ENCODE results near the gene ANXA10. TPM values are rescaled to one million over a fixed set of nuclear protein-coding genes. Genes with fewer than 3 reads are reported as not detected.

ANXA10 gene
- total and polyA plus RNA-seq, 2 experiments from 2014 or later, result not detected

GRCh38 chr4:168208957-168209614 is 116.7 kb downstream of the ANXA10 start (continued):
- no peak for TF ChIP-seq JUNB (IDR thresholded peaks at IDR 0.05; ENCODE audit: unreplicated experiment)
- no peak for TF ChIP-seq EZH2 (IDR thresholded peaks at IDR 0.05; ENCODE audit: low read depth, unreplicated experiment)
- TF ChIP-seq ETS1 (IDR thresholded peaks at IDR 0.05), result no peak
- TF ChIP-seq POLR2AphosphoS5 (IDR thresholded peaks at IDR 0.05; ENCODE audit: low read depth), result no peak
- TF ChIP-seq NANOG (IDR thresholded peaks at IDR 0.05; ENCODE audit: borderline replicate concordance), result no peak

- Mint-ChIP-seq H3K4me3 (no peak overlapping the region), H3K27me3 (ENCODE audit: insufficient read depth, low read depth, poor library complexity) (peaks cover 3% of the 10 kb centered on the region), H3K4me1 (no peaks in the 10 kb centered on the region), H3K36me3 (ENCODE audit: low read depth) (peaks cover 4% of the 10 kb centered on the region; the same call in 1 of the 3 replicates), H3K9me3 (peaks cover 15% of the 10 kb centered on the region), H3K27ac (no peak overlapping the region)
- Histone ChIP-seq H3F3A (replicated peaks; ENCODE audit: low read depth) (no peaks in the 10 kb centered on the region), H3K27ac (ENCODE audit: low read depth) (no peak overlapping the region), H3K27me3 (ENCODE audit: insufficient read depth) (no peaks in the 10 kb centered on the region), H3K79me2 (replicated peaks; ENCODE audit: insufficient read depth) (no peaks in the 10 kb centered on the region), H4K20me1 (replicated peaks; ENCODE audit: insufficient read depth) (no peaks in the 10 kb centered on the region), H3K4me3 (no peak overlapping the region), H2AFZ (no peak overlapping the region), H3K9me2 (ENCODE audit: insufficient read depth) (peaks cover 3% of the 10 kb centered on the region; the same call in 1 of the 2 replicates), H3K4me2 (no peak overlapping the region), H3K4me1 (ENCODE audit: insufficient read depth) (no peaks in the 10 kb centered on the region), H3K36me3 (ENCODE audit: insufficient read depth) (no peaks in the 10 kb centered on the region)
- DNase-seq (ENCODE audit: low spot score) (no peak), ATAC-seq (no peak)
- TF ChIP-seq ZNF331 (CRISPR knock-in tag; IDR thresholded peaks at IDR 0.05; ENCODE audit: low read depth), result no peak
- TF ChIP-seq ZNF462 (CRISPR knock-in tag; IDR thresholded peaks at IDR 0.05), result no peak
- no peak for TF ChIP-seq STAT1 (IDR thresholded peaks at IDR 0.05; ENCODE audit: unreplicated experiment)
- no peak for TF ChIP-seq EZH2 (IDR thresholded peaks at IDR 0.05; ENCODE audit: low read depth, unreplicated experiment)
- no peak for TF ChIP-seq JUNB (IDR thresholded peaks at IDR 0.05; ENCODE audit: unreplicated experiment)
- TF ChIP-seq ETS1 (IDR thresholded peaks at IDR 0.05), result no peak
- no peak for TF ChIP-seq EZH2phosphoT487 (IDR thresholded peaks at IDR 0.05; ENCODE audit: unreplicated experiment)
- TF ChIP-seq ZNF114 (CRISPR knock-in tag; IDR thresholded peaks at IDR 0.05), result no peak
- no peak for TF ChIP-seq POLR2AphosphoS5 (IDR thresholded peaks at IDR 0.05; ENCODE audit: low read depth)
- no peak for TF ChIP-seq NANOG (IDR thresholded peaks at IDR 0.05; ENCODE audit: borderline replicate concordance)
- TF ChIP-seq CREB1 (CRISPR knock-in tag; IDR thresholded peaks at IDR 0.05; ENCODE audit: low read depth), result no peak
- no peak for TF ChIP-seq REST (IDR thresholded peaks at IDR 0.05; ENCODE audit: unreplicated experiment)
Observed at GRCh38 chr4:168212656-168213055, 120.3 kb downstream of the ANXA10 start.

Measured in GM23338 (cell line).